IMR-90 (cell line): ENCODE results near the gene TBCE. TPM values are rescaled to one million over a fixed set of nuclear protein-coding genes. Genes with fewer than 3 reads are reported as not detected.

ENCODE experiments used
- ATAC-seq: fragments of 200-7000 bp; cut with Tn5 transposase; 2 replicates; pipeline ENCODE4 v1.9.1; 2020; ENCODE audit warnings: low read depth, mild to moderate bottlenecking, moderate library complexity
- BruUV-seq: library from RNA; stranded (reverse); fragments of 400-500 nt; replicated peaks from 2 replicates; lab custom pipeline; 2021; lab: Mats Ljungman, UMichigan
- CTCF ChIA-PET: fragments of 300-600 bp; formaldehyde crosslinking; extraction: SDS; loops from one replicate; lab custom pipeline; 2021; ENCODE audit warnings: antibody characterized with exemption; lab: Yijun Ruan, JAX
- POLR2A ChIA-PET: fragments of 300-600 bp; sonication (Branson Sonifier 250); formaldehyde crosslinking; loops from one replicate; lab custom pipeline; 2022; ENCODE audit warnings: antibody characterized with exemption; ENCODE audit not compliant: unreplicated experiment; lab: Charles Lee
- DNase-seq: peaks from one replicate; pipeline ENCODE4 v3.0.0; 2013
- H2AFZ ChIP-seq: replicated peaks from 2 replicates; pipeline ENCODE3; 2013; ENCODE audit warnings: low read length, mild to moderate bottlenecking; ENCODE audit not compliant: poor library complexity
- H2AK5ac ChIP-seq: 2 replicates; pipeline ENCODE4 v1.6.1; 2013; ENCODE audit warnings: low read depth, low read length, inconsistent platforms
- H2AK9ac ChIP-seq: replicated peaks from 2 replicates; pipeline ENCODE3; 2013; ENCODE audit warnings: mild to moderate bottlenecking, low read depth, low read length, moderate library complexity; ENCODE audit not compliant: poor library complexity
- H2BK120ac ChIP-seq: 2 replicates; pipeline ENCODE4 v1.6.1; 2013; ENCODE audit warnings: low read depth, low read length, inconsistent platforms
- H2BK15ac ChIP-seq: 3 replicates; pipeline ENCODE4 v1.6.1; 2013; ENCODE audit warnings: low read depth, low read length, inconsistent platforms
- H2BK20ac ChIP-seq: 2 replicates; pipeline ENCODE4 v1.6.1; 2013; ENCODE audit warnings: low read depth, mild to moderate bottlenecking, inconsistent platforms, low read length, moderate library complexity
- H2BK5ac ChIP-seq: 2 replicates; pipeline ENCODE4 v1.6.1; 2013; ENCODE audit warnings: mild to moderate bottlenecking, low read depth, low read length, inconsistent platforms; ENCODE audit not compliant: poor library complexity, severe bottlenecking
- H3K14ac ChIP-seq: replicated peaks from 2 replicates; pipeline ENCODE4 v1.6.1; 2013; ENCODE audit warnings: low read depth, low read length, inconsistent platforms
- H3K18ac ChIP-seq: 2 replicates; pipeline ENCODE4 v1.6.1; 2013; ENCODE audit warnings: low read depth, low read length, control low read depth
- H3K23ac ChIP-seq: 2 replicates; pipeline ENCODE4 v1.6.1; 2013; ENCODE audit warnings: low read depth, low read length, inconsistent platforms
- H3K27ac ChIP-seq: 2 replicates; pipeline ENCODE4 v1.5.1; 2013; ENCODE audit warnings: mild to moderate bottlenecking, control low read depth, low read length; ENCODE audit not compliant: insufficient read depth
- H3K27me3 ChIP-seq: 2 replicates; pipeline ENCODE4 v1.6.1; 2013; ENCODE audit warnings: low read length; ENCODE audit not compliant: control insufficient read depth, insufficient read depth
- H3K36me3 ChIP-seq: 2 replicates; pipeline ENCODE4 v1.6.1; 2013; ENCODE audit warnings: low read length, mixed read lengths; ENCODE audit not compliant: control insufficient read depth, insufficient read depth
- H3K4ac ChIP-seq: 2 replicates; pipeline ENCODE4 v1.6.1; 2013; ENCODE audit warnings: low read depth, low read length, inconsistent platforms
- H3K4me1 ChIP-seq: 2 replicates; pipeline ENCODE4 v1.6.1; 2013; ENCODE audit warnings: low read length, mixed read lengths; ENCODE audit not compliant: control insufficient read depth, insufficient read depth
- H3K4me2 ChIP-seq: 2 replicates; pipeline ENCODE4 v1.6.1; 2013; ENCODE audit warnings: low read depth, mild to moderate bottlenecking, control low read depth, low read length, moderate library complexity
- H3K4me3 ChIP-seq: 2 replicates; pipeline ENCODE4 v1.5.1; 2013; ENCODE audit warnings: low read depth, mild to moderate bottlenecking, control low read depth, low read length, moderate library complexity; ENCODE audit not compliant: insufficient read depth
- H3K56ac ChIP-seq: 2 replicates; pipeline ENCODE4 v1.6.1; 2013; ENCODE audit warnings: low read length, inconsistent platforms; ENCODE audit not compliant: insufficient read depth; ENCODE audit errors: extremely low read depth
- H3K79me1 ChIP-seq, 2 experiments: 2 replicates each; pipeline ENCODE4 v1.6.1; 2013; ENCODE audit warnings: low read length in 2 of 2, inconsistent platforms in 1 of 2, low read depth in 1 of 2
- H3K9ac ChIP-seq: 2 replicates; pipeline ENCODE4 v1.6.1; 2013; ENCODE audit warnings: low read depth, low read length, control low read depth
- H3K9me1 ChIP-seq: 2 replicates; pipeline ENCODE4 v1.6.1; 2013; ENCODE audit warnings: low read length, inconsistent platforms; ENCODE audit not compliant: insufficient read depth
- H3K9me3 ChIP-seq: 2 replicates; pipeline ENCODE4 v1.6.1; 2013; ENCODE audit warnings: low read length; ENCODE audit not compliant: control insufficient read depth, insufficient read depth
- H4K20me1 ChIP-seq: 2 replicates; pipeline ENCODE4 v1.6.1; 2013; ENCODE audit warnings: low read length, inconsistent platforms; ENCODE audit not compliant: insufficient read depth
- H4K5ac ChIP-seq: 2 replicates; pipeline ENCODE4 v1.6.1; 2013; ENCODE audit warnings: mild to moderate bottlenecking, low read depth, low read length, control low read depth
- H4K8ac ChIP-seq, 2 experiments: 2 replicates each; pipeline ENCODE4 v1.6.1; 2013; ENCODE audit warnings: low read depth in 2 of 2, low read length in 2 of 2, control low read depth in 1 of 2, inconsistent platforms in 1 of 2
- H4K91ac ChIP-seq: 2 replicates; pipeline ENCODE4 v1.6.1; 2013; ENCODE audit warnings: low read depth, low read length, inconsistent platforms; ENCODE audit not compliant: insufficient read depth
- BHLHE40 ChIP-seq: fragments of 150-350 bp; IDR thresholded peaks from 2 replicates; pipeline ENCODE4 v1.6.1; 2016; ENCODE audit warnings: mild to moderate bottlenecking, low read depth, low read length
- CEBPB ChIP-seq: IDR thresholded peaks from 2 replicates; pipeline ENCODE4 v1.6.1; 2012; ENCODE audit warnings: low read depth, low read length, improper control_type of control experiment
- ELK1 ChIP-seq: fragments of 150-350 bp; IDR thresholded peaks from 2 replicates; pipeline ENCODE4 v1.6.1; 2016; ENCODE audit warnings: low read depth, mild to moderate bottlenecking, low read length, moderate library complexity, borderline replicate concordance
- FOS ChIP-seq: fragments of 150-350 bp; IDR thresholded peaks from 2 replicates; pipeline ENCODE4 v1.6.1; 2016; ENCODE audit warnings: low read depth, low read length
- MAFK ChIP-seq: IDR thresholded peaks from 2 replicates; pipeline ENCODE4 v1.6.1; 2012; ENCODE audit warnings: low read depth, low read length, improper control_type of control experiment
- NFE2L2 ChIP-seq: fragments of 150-350 bp; IDR thresholded peaks from 2 replicates; pipeline ENCODE4 v1.6.1; 2016; ENCODE audit warnings: low read depth, mild to moderate bottlenecking, low read length
- POLR2A ChIP-seq: IDR thresholded peaks from 2 replicates; pipeline ENCODE4 v1.6.1; 2012; ENCODE audit warnings: mild to moderate bottlenecking, low read depth, low read length
- RAD21 ChIP-seq: IDR thresholded peaks from 2 replicates; pipeline ENCODE4 v1.6.1; 2012; ENCODE audit warnings: low read length, improper control_type of control experiment
- RCOR1 ChIP-seq: IDR thresholded peaks from 2 replicates; pipeline ENCODE4 v1.6.1; 2012; ENCODE audit warnings: mild to moderate bottlenecking, low read length, improper control_type of control experiment; ENCODE audit not compliant: insufficient replicate concordance
- RFX5 ChIP-seq: IDR thresholded peaks from 2 replicates; pipeline ENCODE4 v1.8.0; 2012; ENCODE audit warnings: low read depth, mild to moderate bottlenecking, low read length, moderate library complexity
- SMC3 ChIP-seq: fragments of 150-350 bp; IDR thresholded peaks from 2 replicates; pipeline ENCODE4 v1.6.1; 2016; ENCODE audit warnings: low read depth, mild to moderate bottlenecking, antibody characterized with exemption, low read length, moderate library complexity
- WGBS, 2 experiments: methylation state at CpG; one replicate each; pipeline versions ENCODE4 v1.1.5 to v1.1.7; 2013; ENCODE audit warnings: missing lambda C conversion rate in 2 of 2; ENCODE audit not compliant: insufficient read length in 1 of 2; ENCODE audit errors: extremely low coverage in 2 of 2; 5-methylcytosine and 5-hydroxymethylcytosine counted together
- dilution Hi-C: fragments of 300-500 bp; cut with HindIII; formaldehyde crosslinking; loops from one replicate; pipeline ENCODE4 v1.14.3; 2018; ENCODE audit warnings: low sequenced_read_pairs; ENCODE audit not compliant: unreplicated experiment
- in situ Hi-C: fragments of 300-500 bp; cut with MboI; formaldehyde crosslinking; loops from 3 replicates; pipeline ENCODE4 v1.14.3; 2019; ENCODE audit warnings: low sequenced_read_pairs, inconsistent platforms, mixed read lengths
- intact Hi-C: fragments of 100-400 bp; cut with micrococcal nuclease; formaldehyde crosslinking; loops from 2 replicates; pipeline ENCODE4 v1.10.0; 2022
- polyA plus RNA-seq, 3 experiments: library from polyadenylated mRNA; depleted of rRNA; stranded (reverse); fragments of >200 nt; gene quantifications; 2 replicates each; pipeline ENCODE4 v1.2.3, GENCODE V29; 2012; ENCODE audit warnings: low replicate concordance in 1 of 3
- total RNA-seq: library from RNA; depleted of rRNA; stranded (reverse); fragments of >200 nt; gene quantifications from 2 replicates; pipeline ENCODE4 v1.2.3, GENCODE V29; 2012
- TF ChIP-seq, protein P1 (sequence below): conservative IDR thresholded peaks from 2 replicates; pipeline ENCODE4 v1.5.1; 2012; ENCODE audit warnings: mild to moderate bottlenecking, low read depth, low read length, improper control_type of control experiment
- TF ChIP-seq, protein P2 (sequence below): fragments of 150-350 bp; IDR thresholded peaks from 2 replicates; pipeline ENCODE4 v1.6.1; 2017; ENCODE audit warnings: mild to moderate bottlenecking, antibody characterized with exemption, low read length, low read depth

TBCE gene
- total and polyA plus RNA-seq, 2 of the 4 experiments (the other 2 are of a cell fraction): 25.3 to 26.7 TPM

DNA sequence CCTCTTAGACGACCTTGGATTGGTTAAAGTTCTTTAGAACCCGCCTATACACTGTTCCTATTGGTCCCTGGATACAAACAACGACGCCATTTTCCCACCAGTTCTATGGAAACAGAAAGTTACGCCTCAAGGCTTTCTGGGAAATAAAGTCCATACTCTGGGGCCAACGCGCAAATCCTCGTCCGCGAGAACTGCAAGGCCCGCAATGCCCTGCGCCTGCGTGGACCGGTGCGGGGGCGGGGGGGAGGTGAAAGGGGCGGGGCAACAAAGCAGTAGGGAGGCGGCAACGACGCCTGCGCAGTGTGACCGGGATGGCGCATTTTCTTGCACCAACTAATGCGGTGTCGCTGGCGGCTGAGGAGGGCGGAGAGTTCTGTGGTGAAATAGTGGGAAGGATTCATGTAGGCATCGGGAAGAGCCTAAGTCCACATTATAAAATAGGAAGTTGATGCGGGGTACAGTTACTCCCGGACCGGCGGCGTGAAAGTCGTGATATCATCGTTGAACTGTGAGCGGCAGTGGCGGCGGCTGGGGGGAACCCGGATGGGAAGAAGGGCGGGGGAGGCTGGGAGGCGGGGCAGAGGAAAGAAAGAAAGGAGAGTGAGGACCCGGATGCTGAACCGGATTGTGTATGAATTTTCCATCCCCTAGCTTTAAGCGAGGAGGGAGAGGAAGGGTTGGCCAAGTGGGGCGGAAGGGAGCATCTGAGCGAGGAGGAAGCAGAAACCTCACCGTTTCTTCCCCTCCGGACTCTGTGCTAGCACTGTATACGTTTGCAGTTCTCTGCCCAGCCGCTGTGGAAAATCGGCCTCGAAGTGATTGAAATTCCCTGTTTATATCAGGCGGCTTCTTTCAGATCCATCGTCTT is 38.7 kb upstream of the TBCE start, which contains the start of gene GGPS1:
TSS of gene GGPS1 (plus strand) at position 300 of the 868 bp plus-strand sequence. CDS start 6,695 bp downstream, outside the sequence.
- POLR2A ChIA-PET: no interaction called here
- Histone ChIP-seq H3K27ac (peak within 1 kb of the TSS; percentile 94), H3K4me2 (peak within 1 kb of the TSS; percentile 98), H4K20me1 (peaks cover 46% of the 10 kb centered on the region), H3K36me3 (no peaks in the 10 kb centered on the region), H4K5ac (peak within 1 kb of the TSS; percentile 78), H2BK120ac (peak within 1 kb of the TSS; percentile 85), H2BK20ac (peak within 1 kb of the TSS; percentile 76; the same call in 1 of the 2 replicates), H2AK5ac (peak within 1 kb of the TSS; percentile 57), H3K56ac (peak within 1 kb of the TSS; percentile 99), H2AFZ (peak within 1 kb of the TSS; percentile 97), H2AK9ac (peak within 1 kb of the TSS; percentile 98), H3K9me3 (no peaks in the 10 kb centered on the region), H3K27me3 (no peaks in the 10 kb centered on the region), H3K9ac (peak within 1 kb of the TSS; percentile 98), H4K8ac (peak within 1 kb of the TSS; percentile 67 to 99), H3K18ac (peak within 1 kb of the TSS; percentile 92), H3K79me1 (peaks cover 0 to 33% of the 10 kb centered on the region in 2 experiments; a peak in 3 of 4 replicates), H2BK15ac (peak within 1 kb of the TSS; percentile 52; the same call in 1 of the 3 replicates), H3K4me1 (no peaks in the 10 kb centered on the region; the same call in 1 of the 2 replicates), H3K4me3 (peak within 1 kb of the TSS; percentile 78), H3K9me1 (no peaks in the 10 kb centered on the region; the same call in 1 of the 2 replicates), H3K23ac (peak within 1 kb of the TSS; percentile 99), H2BK5ac (peak within 1 kb of the TSS; percentile 98), H3K14ac (peak within 1 kb of the TSS; percentile 100), H3K4ac (peak within 1 kb of the TSS; percentile 97), H4K91ac (peak within 1 kb of the TSS; percentile 89)
- CTCF ChIA-PET: interaction anchor here (1.3 to 1.5 kb wide), 3 partner anchors 70 to 89 kb away, joined by 3 to 4 read pairs (median 3); no protein-coding TSS in a partner anchor
- no TSS peak for BruUV-seq
- in situ Hi-C loops (no loop called here), intact Hi-C loops (loop anchor here (1.0 kb wide), 2 partner anchors 39 to 87 kb away; partner anchors contain the start of gene TBCE), dilution Hi-C loops (no loop called here)
- ATAC-seq (peak; percentile 84), DNase-seq (peak; percentile 100)
- 1% methylated on average over 16 of the region's 54 CpGs; no CpG with 5 or more reads in 1 of the 2 experiments for WGBS, 2 experiments
- TF ChIP-seq FOS (peak; percentile 21; the same call in 1 of the 2 replicates), NFE2L2 (no peak), SMC3 (no peak; the same call in 1 of the 2 replicates), RFX5 (no peak), RCOR1 (no peak), MAFK (no peak), CEBPB (peak; percentile 12; the same call in 1 of the 2 replicates), BHLHE40 (no peak), ELK1 (no peak), RAD21 (no peak), POLR2A (peak; percentile 87)
- TF ChIP-seq, protein P1, sequence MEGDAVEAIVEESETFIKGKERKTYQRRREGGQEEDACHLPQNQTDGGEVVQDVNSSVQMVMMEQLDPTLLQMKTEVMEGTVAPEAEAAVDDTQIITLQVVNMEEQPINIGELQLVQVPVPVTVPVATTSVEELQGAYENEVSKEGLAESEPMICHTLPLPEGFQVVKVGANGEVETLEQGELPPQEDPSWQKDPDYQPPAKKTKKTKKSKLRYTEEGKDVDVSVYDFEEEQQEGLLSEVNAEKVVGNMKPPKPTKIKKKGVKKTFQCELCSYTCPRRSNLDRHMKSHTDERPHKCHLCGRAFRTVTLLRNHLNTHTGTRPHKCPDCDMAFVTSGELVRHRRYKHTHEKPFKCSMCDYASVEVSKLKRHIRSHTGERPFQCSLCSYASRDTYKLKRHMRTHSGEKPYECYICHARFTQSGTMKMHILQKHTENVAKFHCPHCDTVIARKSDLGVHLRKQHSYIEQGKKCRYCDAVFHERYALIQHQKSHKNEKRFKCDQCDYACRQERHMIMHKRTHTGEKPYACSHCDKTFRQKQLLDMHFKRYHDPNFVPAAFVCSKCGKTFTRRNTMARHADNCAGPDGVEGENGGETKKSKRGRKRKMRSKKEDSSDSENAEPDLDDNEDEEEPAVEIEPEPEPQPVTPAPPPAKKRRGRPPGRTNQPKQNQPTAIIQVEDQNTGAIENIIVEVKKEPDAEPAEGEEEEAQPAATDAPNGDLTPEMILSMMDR: peak; percentile 26; the same call in 1 of the 2 replicates
- TF ChIP-seq, protein P2, sequence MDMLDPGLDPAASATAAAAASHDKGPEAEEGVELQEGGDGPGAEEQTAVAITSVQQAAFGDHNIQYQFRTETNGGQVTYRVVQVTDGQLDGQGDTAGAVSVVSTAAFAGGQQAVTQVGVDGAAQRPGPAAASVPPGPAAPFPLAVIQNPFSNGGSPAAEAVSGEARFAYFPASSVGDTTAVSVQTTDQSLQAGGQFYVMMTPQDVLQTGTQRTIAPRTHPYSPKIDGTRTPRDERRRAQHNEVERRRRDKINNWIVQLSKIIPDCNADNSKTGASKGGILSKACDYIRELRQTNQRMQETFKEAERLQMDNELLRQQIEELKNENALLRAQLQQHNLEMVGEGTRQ: 0 out of 2 replicates have a peak, but pooled peaks have one; percentile 1
